H1 (cell line): ENCODE measurements around the gene DYRK1A. TPM values are rescaled to one million over a fixed set of nuclear protein-coding genes. Genes with fewer than 3 reads are reported as not detected.

Experiments
- GABPA ChIP-seq: IDR thresholded peaks from 2 replicates; pipeline ENCODE4 v1.6.1; 2011; ENCODE audit warnings: mild to moderate bottlenecking, low read length, moderate library complexity, borderline replicate concordance; ENCODE audit not compliant: insufficient read depth
- RNF2 ChIP-seq: fragments of 200-900, 300-1000 bp; sonication (generic); IDR thresholded peaks from 2 replicates; pipeline ENCODE4 v1.7.1; 2016; ENCODE audit warnings: borderline replicate concordance, low read depth, mild to moderate bottlenecking, antibody characterized with exemption, low read length; ENCODE audit not compliant: poor library complexity, severe bottlenecking; ENCODE audit errors: missing control alignments
- SAP30 ChIP-seq: fragments of 300-600 bp; sonication (generic); IDR thresholded peaks from 2 replicates; pipeline ENCODE4 v1.7.1; 2012; ENCODE audit warnings: low read length, moderate library complexity, mild to moderate bottlenecking, inconsistent platforms; ENCODE audit not compliant: insufficient read depth, insufficient replicate concordance
- TAF7 ChIP-seq: optimal IDR thresholded peaks from 2 replicates; pipeline ENCODE3; 2011; ENCODE audit warnings: low read depth, mild to moderate bottlenecking, inconsistent platforms, low read length, moderate library complexity, borderline replicate concordance
- polyA plus RNA-seq, 7 experiments: library from polyadenylated mRNA; depleted of rRNA in 3 of 7; stranded (reverse) in 5 of 7; unstranded in 2 of 7; fragments of >200 nt in 5 of 7; fragments of 200-250 nt in 2 of 7; gene quantifications; 1 replicate in 5 of 7; 2 replicates in 1 of 7; 4 replicates in 1 of 7; pipeline versions ENCODE4 v1.2.1 to v1.2.3, GENCODE V29; 2011 to 2013; ENCODE audit warnings: missing spikeins in 2 of 7, mixed read lengths in 2 of 7
- total RNA-seq: library from RNA; stranded (reverse); fragmentation: NEBNext Ultra II Directional; extraction: Animal tissue kit (Norgen Biotek cat#: 25700); gene quantifications from 2 replicates; pipeline ENCODE4 v1.2.1, GENCODE V29; 2021
- TF ChIP-seq, protein P1 (sequence below): IDR thresholded peaks from 2 replicates; pipeline ENCODE4 v1.6.1; 2011; ENCODE audit warnings: low read length, improper control_type of control experiment
- TF ChIP-seq, protein P2 (sequence below): IDR thresholded peaks from 2 replicates; pipeline ENCODE4 v1.6.1; 2011; ENCODE audit warnings: low read depth, mild to moderate bottlenecking, low read length; ENCODE audit not compliant: insufficient read depth

The DYRK1A gene
- total and polyA plus RNA-seq, 2 of the 8 experiments (the other 6 are each of a cell fraction or from before 2014, with no cell fraction given) = 61.1 to 62.2 TPM

DNA sequence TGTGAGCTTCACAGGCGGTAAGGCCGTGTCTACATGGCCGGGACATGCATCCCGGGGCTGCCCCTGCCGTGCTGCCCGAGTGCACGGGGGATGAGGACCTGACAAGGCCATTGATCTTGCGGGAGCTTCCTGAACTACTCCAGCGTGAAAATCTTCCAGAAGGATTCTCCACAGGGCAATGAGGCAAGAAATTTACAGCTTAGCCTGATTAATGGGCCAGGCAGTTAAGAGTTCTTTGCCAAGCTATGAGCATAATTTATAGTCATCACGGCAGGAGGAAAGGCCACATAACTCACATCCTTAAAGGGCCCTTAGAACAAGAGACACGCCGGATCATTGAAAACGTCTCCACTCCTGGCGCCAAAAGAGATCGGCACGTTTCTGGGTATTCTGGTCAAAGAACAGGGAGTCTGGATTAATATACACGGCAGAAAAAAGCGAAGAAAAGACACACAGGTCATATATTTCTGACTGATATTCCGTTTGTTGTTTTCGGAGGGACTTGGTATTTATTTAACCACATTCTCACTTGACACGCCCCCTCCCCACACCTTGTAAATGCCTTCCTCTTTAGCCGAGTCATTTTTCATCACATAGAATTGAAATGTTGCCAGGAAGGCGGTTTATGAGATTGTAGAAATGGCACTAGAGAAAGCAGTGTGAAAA is 180.5 kb downstream of the DYRK1A start (continued):
- TF ChIP-seq, protein P1, sequence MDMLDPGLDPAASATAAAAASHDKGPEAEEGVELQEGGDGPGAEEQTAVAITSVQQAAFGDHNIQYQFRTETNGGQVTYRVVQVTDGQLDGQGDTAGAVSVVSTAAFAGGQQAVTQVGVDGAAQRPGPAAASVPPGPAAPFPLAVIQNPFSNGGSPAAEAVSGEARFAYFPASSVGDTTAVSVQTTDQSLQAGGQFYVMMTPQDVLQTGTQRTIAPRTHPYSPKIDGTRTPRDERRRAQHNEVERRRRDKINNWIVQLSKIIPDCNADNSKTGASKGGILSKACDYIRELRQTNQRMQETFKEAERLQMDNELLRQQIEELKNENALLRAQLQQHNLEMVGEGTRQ = no peak
- TF ChIP-seq RNF2 (no peak), GABPA (no peak), TAF7 (no peak), SAP30 (no peak)
- TF ChIP-seq, protein P2, sequence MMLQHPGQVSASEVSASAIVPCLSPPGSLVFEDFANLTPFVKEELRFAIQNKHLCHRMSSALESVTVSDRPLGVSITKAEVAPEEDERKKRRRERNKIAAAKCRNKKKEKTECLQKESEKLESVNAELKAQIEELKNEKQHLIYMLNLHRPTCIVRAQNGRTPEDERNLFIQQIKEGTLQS = no peak
